HEK293 (cell line): ENCODE measurements around the gene SNRPD3.

Experiments
- GLI2 ChIP-seq: fragments of 450-650 bp; formaldehyde crosslinking; IDR thresholded peaks from 2 replicates; pipeline ENCODE4; 2017; ENCODE audit warnings: missing biosample characterization, missing genetic modification characterization, low read depth, borderline replicate concordance
- HOXC10 ChIP-seq: sonication (generic); formaldehyde crosslinking; IDR thresholded peaks from 2 replicates; pipeline ENCODE4 v1.8.1; 2023; ENCODE audit warnings: mild to moderate bottlenecking, missing genetic modification reagents
- TCF7L2 ChIP-seq: IDR thresholded peaks from 2 replicates; pipeline ENCODE4 v1.6.1; 2011; ENCODE audit warnings: low read depth, mild to moderate bottlenecking, inconsistent platforms, low read length, moderate library complexity, borderline replicate concordance
- ZNF223 ChIP-seq: fragments of 450-650 bp; formaldehyde crosslinking; IDR thresholded peaks from 2 replicates; pipeline ENCODE4 v1.5.1; 2016; ENCODE audit warnings: missing biosample characterization, missing genetic modification characterization
- ZNF24 ChIP-seq: fragments of 450-650 bp; formaldehyde crosslinking; IDR thresholded peaks from 2 replicates; pipeline ENCODE4 v1.5.1; 2016; ENCODE audit warnings: missing biosample characterization, missing genetic modification characterization
- ZNF416 ChIP-seq: fragments of 450-650 bp; formaldehyde crosslinking; IDR thresholded peaks from 2 replicates; pipeline ENCODE4 v1.5.1; 2016; ENCODE audit warnings: missing biosample characterization, missing genetic modification characterization
- ZNF423 ChIP-seq: fragments of 450-650 bp; formaldehyde crosslinking; IDR thresholded peaks from 2 replicates; pipeline ENCODE4 v1.5.1; 2016; ENCODE audit warnings: missing biosample characterization, missing genetic modification characterization
- ZNF558 ChIP-seq: fragments of 450-650 bp; formaldehyde crosslinking; IDR thresholded peaks from 2 replicates; pipeline ENCODE4 v1.5.1; 2016; ENCODE audit warnings: missing biosample characterization, missing genetic modification characterization
- ZNF707 ChIP-seq: fragments of 450-650 bp; formaldehyde crosslinking; IDR thresholded peaks from 2 replicates; pipeline ENCODE4 v1.5.1; 2016; ENCODE audit warnings: missing biosample characterization, missing genetic modification characterization
- TF ChIP-seq, protein P1 (sequence below): fragments of 450-650 bp; formaldehyde crosslinking; IDR thresholded peaks from 2 replicates; pipeline ENCODE4 v1.5.1; 2016; ENCODE audit warnings: missing biosample characterization, missing genetic modification characterization
- TF ChIP-seq, protein P2 (sequence below): fragments of 450-650 bp; formaldehyde crosslinking; IDR thresholded peaks from 2 replicates; pipeline ENCODE4 v1.5.1; 2016; ENCODE audit warnings: missing biosample characterization, missing genetic modification characterization
- TF ChIP-seq, protein P3 (sequence below): fragments of 450-650 bp; formaldehyde crosslinking; IDR thresholded peaks from 2 replicates; pipeline ENCODE4 v1.5.1; 2016; ENCODE audit warnings: missing biosample characterization, missing genetic modification characterization
- TF ChIP-seq, protein P4 (sequence below): sonication (generic); formaldehyde crosslinking; IDR thresholded peaks from 2 replicates; pipeline ENCODE4 v1.8.1; 2022; ENCODE audit warnings: mild to moderate bottlenecking, moderate library complexity, missing genetic modification reagents

DNA sequence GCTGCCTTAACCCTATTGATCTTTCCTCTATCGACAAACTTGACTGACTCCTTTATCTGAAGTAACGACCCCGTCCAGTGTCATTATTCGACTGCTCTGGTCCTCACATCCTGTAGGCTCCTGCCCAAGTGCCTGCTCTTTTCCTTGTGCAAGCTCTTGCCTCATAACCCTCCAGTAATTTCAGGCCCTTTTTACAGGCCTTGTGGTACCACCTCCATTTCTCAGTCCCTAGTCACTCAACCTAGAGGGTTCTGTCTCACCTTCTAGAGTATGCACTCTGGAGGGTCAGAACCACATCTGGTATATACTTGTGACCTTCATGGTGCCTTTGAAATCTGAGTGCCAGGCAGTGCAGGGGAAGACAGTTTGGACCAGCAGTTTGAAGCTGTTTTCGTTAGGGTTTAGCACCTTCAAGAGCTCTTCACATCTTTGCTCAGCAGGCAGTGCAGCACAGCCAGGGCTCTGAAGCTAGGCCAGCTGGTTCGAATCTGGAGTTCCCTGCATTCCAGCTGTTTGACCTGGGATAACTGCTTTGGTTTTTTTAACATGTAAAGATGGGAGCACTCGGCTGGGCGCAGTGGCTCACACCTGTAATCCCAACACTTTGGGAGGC, 11.2 kb downstream of the SNRPD3 start:
- TF ChIP-seq, protein P1, sequence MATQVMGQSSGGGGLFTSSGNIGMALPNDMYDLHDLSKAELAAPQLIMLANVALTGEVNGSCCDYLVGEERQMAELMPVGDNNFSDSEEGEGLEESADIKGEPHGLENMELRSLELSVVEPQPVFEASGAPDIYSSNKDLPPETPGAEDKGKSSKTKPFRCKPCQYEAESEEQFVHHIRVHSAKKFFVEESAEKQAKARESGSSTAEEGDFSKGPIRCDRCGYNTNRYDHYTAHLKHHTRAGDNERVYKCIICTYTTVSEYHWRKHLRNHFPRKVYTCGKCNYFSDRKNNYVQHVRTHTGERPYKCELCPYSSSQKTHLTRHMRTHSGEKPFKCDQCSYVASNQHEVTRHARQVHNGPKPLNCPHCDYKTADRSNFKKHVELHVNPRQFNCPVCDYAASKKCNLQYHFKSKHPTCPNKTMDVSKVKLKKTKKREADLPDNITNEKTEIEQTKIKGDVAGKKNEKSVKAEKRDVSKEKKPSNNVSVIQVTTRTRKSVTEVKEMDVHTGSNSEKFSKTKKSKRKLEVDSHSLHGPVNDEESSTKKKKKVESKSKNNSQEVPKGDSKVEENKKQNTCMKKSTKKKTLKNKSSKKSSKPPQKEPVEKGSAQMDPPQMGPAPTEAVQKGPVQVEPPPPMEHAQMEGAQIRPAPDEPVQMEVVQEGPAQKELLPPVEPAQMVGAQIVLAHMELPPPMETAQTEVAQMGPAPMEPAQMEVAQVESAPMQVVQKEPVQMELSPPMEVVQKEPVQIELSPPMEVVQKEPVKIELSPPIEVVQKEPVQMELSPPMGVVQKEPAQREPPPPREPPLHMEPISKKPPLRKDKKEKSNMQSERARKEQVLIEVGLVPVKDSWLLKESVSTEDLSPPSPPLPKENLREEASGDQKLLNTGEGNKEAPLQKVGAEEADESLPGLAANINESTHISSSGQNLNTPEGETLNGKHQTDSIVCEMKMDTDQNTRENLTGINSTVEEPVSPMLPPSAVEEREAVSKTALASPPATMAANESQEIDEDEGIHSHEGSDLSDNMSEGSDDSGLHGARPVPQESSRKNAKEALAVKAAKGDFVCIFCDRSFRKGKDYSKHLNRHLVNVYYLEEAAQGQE (tag by site-specific recombination) = no peak
- TF ChIP-seq ZNF707 (no peak), ZNF24 (tag by site-specific recombination) (no peak), ZNF416 (tag by site-specific recombination) (no peak), ZNF423 (no peak), ZNF223 (tag by site-specific recombination) (no peak), TCF7L2 (no peak), HOXC10 (CRISPR knock-in tag) (no peak), GLI2 (tag by site-specific recombination) (no peak), ZNF558 (no peak)
- TF ChIP-seq, protein P2, sequence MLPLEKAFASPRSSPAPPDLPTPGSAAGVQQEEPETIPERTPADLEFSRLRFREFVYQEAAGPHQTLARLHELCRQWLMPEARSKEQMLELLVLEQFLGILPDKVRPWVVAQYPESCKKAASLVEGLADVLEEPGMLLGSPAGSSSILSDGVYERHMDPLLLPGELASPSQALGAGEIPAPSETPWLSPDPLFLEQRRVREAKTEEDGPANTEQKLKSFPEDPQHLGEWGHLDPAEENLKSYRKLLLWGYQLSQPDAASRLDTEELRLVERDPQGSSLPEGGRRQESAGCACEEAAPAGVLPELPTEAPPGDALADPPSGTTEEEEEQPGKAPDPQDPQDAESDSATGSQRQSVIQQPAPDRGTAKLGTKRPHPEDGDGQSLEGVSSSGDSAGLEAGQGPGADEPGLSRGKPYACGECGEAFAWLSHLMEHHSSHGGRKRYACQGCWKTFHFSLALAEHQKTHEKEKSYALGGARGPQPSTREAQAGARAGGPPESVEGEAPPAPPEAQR = no peak
- TF ChIP-seq, protein P3, sequence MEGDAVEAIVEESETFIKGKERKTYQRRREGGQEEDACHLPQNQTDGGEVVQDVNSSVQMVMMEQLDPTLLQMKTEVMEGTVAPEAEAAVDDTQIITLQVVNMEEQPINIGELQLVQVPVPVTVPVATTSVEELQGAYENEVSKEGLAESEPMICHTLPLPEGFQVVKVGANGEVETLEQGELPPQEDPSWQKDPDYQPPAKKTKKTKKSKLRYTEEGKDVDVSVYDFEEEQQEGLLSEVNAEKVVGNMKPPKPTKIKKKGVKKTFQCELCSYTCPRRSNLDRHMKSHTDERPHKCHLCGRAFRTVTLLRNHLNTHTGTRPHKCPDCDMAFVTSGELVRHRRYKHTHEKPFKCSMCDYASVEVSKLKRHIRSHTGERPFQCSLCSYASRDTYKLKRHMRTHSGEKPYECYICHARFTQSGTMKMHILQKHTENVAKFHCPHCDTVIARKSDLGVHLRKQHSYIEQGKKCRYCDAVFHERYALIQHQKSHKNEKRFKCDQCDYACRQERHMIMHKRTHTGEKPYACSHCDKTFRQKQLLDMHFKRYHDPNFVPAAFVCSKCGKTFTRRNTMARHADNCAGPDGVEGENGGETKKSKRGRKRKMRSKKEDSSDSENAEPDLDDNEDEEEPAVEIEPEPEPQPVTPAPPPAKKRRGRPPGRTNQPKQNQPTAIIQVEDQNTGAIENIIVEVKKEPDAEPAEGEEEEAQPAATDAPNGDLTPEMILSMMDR (tag by site-specific recombination) = no peak
- TF ChIP-seq, protein P4, sequence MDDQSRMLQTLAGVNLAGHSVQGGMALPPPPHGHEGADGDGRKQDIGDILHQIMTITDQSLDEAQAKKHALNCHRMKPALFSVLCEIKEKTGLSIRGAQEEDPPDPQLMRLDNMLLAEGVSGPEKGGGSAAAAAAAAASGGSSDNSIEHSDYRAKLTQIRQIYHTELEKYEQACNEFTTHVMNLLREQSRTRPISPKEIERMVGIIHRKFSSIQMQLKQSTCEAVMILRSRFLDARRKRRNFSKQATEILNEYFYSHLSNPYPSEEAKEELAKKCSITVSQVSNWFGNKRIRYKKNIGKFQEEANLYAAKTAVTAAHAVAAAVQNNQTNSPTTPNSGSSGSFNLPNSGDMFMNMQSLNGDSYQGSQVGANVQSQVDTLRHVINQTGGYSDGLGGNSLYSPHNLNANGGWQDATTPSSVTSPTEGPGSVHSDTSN = no peak
